Esophagus muscularis mucosa (tissue), 4 donors: ENCODE data around the gene CPNE5. TPM values are rescaled to one million over a fixed set of nuclear protein-coding genes. Genes with fewer than 3 reads are reported as not detected.
A peak's percentile ranks its signal among the peaks of the same experiment; 100 is the strongest.

Source experiments
- DNase-seq: peaks from one replicate; pipeline ENCODE4 v3.0.0-alpha.2; 2017; ENCODE audit errors: extremely low spot score
- H3K27ac ChIP-seq, 4 donors: fragments of 200-600 bp; sonication (generic); replicated peaks in 1 of 4; 1 replicate in 3 of 4; 2 replicates in 1 of 4; pipeline ENCODE4 v1.5.1; 2016 to 2019; ENCODE audit warnings: mild to moderate bottlenecking in 1 of 4
- H3K27me3 ChIP-seq, 4 donors: fragments of 200-600 bp; sonication (generic); one replicate each; pipeline versions ENCODE4 v1.5.1 to v1.6.0; 2016 to 2019
- H3K36me3 ChIP-seq, 4 donors: fragments of 200-600 bp; sonication (generic); one replicate each; pipeline ENCODE4 v1.5.1; 2016 to 2019
- H3K4me1 ChIP-seq, 4 donors: fragments of 200-600 bp; sonication (generic); one replicate each; pipeline ENCODE4 v1.5.1; 2016 to 2019
- H3K4me3 ChIP-seq, 4 donors: fragments of 200-600 bp; sonication (generic); 1 replicate in 2 of 4; 2 replicates in 2 of 4; pipeline ENCODE4 v1.5.1; 2016 to 2019; ENCODE audit warnings: mild to moderate bottlenecking in 4 of 4, moderate library complexity in 1 of 4
- H3K9me3 ChIP-seq, 4 donors: fragments of 200-600 bp; sonication (generic); 1 replicate in 3 of 4; 2 replicates in 1 of 4; pipeline ENCODE4 v1.5.1; 2016 to 2019
- EP300 ChIP-seq: sonication (generic); formaldehyde crosslinking; IDR thresholded peaks from one replicate; pipeline ENCODE4 v1.6.1; 2017; ENCODE audit warnings: antibody characterized with exemption
- POLR2A ChIP-seq: fragments of 450-650 bp; IDR thresholded peaks from one replicate; pipeline ENCODE4 v1.6.1; 2017; ENCODE audit warnings: antibody characterized with exemption, moderate library complexity, mild to moderate bottlenecking, low read depth
- POLR2AphosphoS5 ChIP-seq, 2 donors: sonication (generic); formaldehyde crosslinking; IDR thresholded peaks; one replicate each; pipeline ENCODE4 v1.6.1; 2017; ENCODE audit warnings: antibody characterized with exemption in 2 of 2
- WGBS: methylation state at CpG from one replicate; pipeline ENCODE4 v1.1.5; 2018; 5-methylcytosine and 5-hydroxymethylcytosine counted together
- intact Hi-C: fragments of 100-400 bp; cut with DNase I; formaldehyde crosslinking; loops from one replicate; pipeline ENCODE4 v1.15.1; 2023
- total RNA-seq, 4 donors: library from RNA; depleted of rRNA; stranded (reverse); fragments of >200 nt; gene quantifications; one replicate each; pipeline versions ENCODE4 v1.1.0 to v1.2.1, GENCODE V29; 2016
- TF ChIP-seq, protein P1 (sequence below), 3 experiments: fragments of 200-600 bp in 2 of 3; fragments of 450-650 bp in 1 of 3; sonication (generic) in 2 of 3; IDR thresholded peaks; one replicate each; pipeline ENCODE4 v1.5.1; 2017 to 2019; ENCODE audit warnings: antibody characterized with exemption in 3 of 3, mild to moderate bottlenecking in 2 of 3, moderate library complexity in 1 of 3

The CPNE5 gene
- total RNA-seq = 1 to 10 TPM; 2.1 to 4.6 (median 2.6) TPM

DNA sequence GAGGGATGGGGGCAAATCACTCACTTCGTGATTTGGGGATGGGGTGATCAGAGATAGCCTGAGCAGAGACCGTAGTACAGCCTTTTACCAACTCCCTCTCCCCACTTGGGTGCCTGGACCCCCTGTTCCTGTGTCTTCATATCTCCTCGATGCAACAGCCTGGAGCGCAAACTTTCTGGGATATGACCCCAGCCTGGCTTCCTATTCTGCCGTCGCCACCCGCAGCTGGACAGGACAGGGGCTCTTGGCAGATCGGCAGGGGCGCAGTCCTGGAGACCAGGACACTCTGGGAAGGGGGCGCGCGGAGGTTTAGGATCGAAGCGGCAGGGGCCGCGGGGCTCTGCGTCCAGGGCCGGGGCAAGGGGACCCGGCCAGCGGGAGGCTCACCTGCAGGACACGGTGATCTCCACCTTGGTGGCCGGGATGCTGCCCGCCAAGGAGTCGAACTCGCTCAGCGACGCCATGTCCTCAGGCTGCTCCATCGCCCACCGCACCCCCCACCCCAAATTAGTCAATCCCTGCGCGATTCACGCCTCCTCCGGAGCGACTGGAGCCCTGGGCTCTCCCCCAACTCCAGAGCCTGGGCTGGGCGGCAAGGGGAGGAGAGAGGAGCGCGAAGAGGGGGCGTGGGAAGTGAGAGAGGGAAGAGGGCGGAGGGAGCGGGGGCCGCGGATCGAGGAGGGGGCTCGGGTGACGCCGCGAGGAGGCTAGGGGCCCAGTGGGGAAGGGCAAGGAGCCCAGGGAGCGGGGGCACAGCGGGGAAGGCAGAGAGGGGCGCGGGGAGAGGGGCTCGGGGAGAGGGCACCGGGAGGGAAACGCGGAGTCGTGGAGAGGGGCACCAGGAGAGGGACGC is at the start of gene CPNE5:
Gene CPNE5, minus strand, starts transcription at position 549 of the 853 bp plus-strand sequence. Its CDS starts 67 bp downstream, at position 482.
- Histone ChIP-seq H3K36me3 (no peaks in the 10 kb centered on the region), H3K4me1 (peaks cover 24 to 33% (median 31%) of the 10 kb centered on the region in 4 donors), H3K27me3 (peaks cover 0 to 25% (median 0%) of the 10 kb centered on the region in 4 donors), H3K4me3 (peak within 1 kb of the TSS; percentile 58 to 67 (median 62)), H3K9me3 (no peaks in the 10 kb centered on the region), H3K27ac (peak within 1 kb of the TSS in 2 of 4 donors; percentile 55 to 61)
- no peak for DNase-seq
- intact Hi-C loops = no loop called here
- 13% methylated on average over 22 of the region's 57 CpGs for WGBS
- TF ChIP-seq POLR2A (no peak), POLR2AphosphoS5 (IDR thresholded peaks at IDR 0.05) (no peak), EP300 (no peak)
- TF ChIP-seq, protein P1, sequence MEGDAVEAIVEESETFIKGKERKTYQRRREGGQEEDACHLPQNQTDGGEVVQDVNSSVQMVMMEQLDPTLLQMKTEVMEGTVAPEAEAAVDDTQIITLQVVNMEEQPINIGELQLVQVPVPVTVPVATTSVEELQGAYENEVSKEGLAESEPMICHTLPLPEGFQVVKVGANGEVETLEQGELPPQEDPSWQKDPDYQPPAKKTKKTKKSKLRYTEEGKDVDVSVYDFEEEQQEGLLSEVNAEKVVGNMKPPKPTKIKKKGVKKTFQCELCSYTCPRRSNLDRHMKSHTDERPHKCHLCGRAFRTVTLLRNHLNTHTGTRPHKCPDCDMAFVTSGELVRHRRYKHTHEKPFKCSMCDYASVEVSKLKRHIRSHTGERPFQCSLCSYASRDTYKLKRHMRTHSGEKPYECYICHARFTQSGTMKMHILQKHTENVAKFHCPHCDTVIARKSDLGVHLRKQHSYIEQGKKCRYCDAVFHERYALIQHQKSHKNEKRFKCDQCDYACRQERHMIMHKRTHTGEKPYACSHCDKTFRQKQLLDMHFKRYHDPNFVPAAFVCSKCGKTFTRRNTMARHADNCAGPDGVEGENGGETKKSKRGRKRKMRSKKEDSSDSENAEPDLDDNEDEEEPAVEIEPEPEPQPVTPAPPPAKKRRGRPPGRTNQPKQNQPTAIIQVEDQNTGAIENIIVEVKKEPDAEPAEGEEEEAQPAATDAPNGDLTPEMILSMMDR (IDR thresholded peaks at IDR 0.05) = no peak

DNA sequence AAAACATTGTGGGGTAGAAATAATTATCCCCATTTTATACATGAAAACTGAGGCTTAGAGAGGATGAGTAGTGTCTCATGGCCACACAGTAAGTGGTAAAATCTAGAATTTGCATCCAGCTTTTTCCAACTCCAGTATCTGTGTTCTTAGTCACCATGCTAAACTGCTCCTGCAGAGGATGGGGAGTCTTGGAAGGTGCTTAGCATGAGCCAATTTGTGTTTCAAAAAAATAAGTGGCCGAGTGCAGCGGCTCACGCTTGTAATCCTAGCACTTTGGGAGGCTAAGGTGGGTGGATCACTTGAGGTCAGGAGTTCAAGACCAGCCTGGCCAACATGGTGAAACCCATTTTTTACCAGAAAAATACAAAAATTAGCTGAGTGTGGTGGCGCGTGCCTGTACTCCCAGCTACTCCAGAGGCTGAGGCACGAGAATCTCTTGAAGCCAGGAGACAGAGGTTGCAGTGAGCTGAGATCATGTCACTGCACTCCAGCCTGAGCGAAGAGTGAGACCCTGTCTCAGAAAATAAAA is 48.9 kb upstream of the CPNE5 start:
- DNase-seq = no peak
- H3K4me1 ChIP-seq = peaks cover 18 to 40% (median 36%) of the 10 kb centered on the region in 4 donors
- H3K4me3 ChIP-seq = no peak overlapping the region
- H3K27ac ChIP-seq = no peak overlapping the region
- intact Hi-C loops = loop anchor here (5.0 to 10.0 kb wide), 3 partner anchors 94 to 327 kb away; no protein-coding TSS in a partner anchor
- no peaks in the 10 kb centered on the region for H3K27me3 ChIP-seq
- H3K9me3 ChIP-seq = no peaks in the 10 kb centered on the region
- 98% methylated on average over 7 of the region's 7 CpGs for WGBS
- peaks cover 0 to 10% (median 3%) of the 10 kb centered on the region in 4 donors for H3K36me3 ChIP-seq
- TF ChIP-seq POLR2A = no peak
- no peak for TF ChIP-seq EP300
- TF ChIP-seq, protein P1 (IDR thresholded peaks at IDR 0.05) = no peak
- no peak for TF ChIP-seq POLR2AphosphoS5 (IDR thresholded peaks at IDR 0.05)

DNA sequence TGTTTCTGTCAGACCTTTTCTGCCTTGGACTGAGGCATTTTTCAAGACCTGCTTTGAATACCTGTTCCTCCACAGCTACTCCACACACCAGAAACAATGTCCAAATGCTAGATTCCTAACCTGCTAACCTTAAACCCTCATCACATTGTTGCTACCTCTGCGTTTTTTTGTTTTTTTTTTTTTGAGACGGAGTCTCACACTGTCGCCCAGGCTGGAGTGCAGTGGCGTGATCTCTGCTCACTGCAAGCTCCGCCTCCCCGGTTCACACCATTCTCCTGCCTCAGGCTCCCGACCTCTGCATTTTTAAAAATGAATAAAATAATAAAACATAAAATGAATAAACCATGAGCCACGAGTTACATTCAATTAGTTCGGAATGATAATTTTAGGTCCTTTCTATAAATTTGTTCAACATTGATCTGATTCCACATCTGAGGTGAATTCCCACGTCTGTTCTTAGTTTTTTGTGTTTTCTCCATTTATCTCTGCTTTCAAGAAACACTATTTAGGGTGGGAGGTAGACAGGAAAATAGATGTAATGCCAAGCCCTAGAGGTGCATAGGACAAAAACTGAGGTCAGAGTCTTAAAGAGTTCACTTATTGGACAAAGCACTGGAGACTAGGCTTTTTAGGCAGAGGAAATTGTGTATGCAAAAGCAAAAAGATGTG is 47.8 kb upstream of the CPNE5 start:
- H3K36me3 ChIP-seq = peaks cover 0 to 3% (median under 1%) of the 10 kb centered on the region in 4 donors
- WGBS = 73% methylated on average over 10 of the region's 10 CpGs
- peaks cover 18 to 40% (median 36%) of the 10 kb centered on the region in 4 donors for H3K4me1 ChIP-seq
- intact Hi-C loops = loop anchor here (5.0 to 10.0 kb wide), 3 partner anchors 95 to 328 kb away; no protein-coding TSS in a partner anchor
- H3K4me3 ChIP-seq = peak overlapping the region; percentile 71 to 88 (median 82)
- DNase-seq = no peak
- peak overlapping the region; percentile 86 to 89 (median 88) for H3K27ac ChIP-seq
- no peaks in the 10 kb centered on the region for H3K27me3 ChIP-seq
- TF ChIP-seq EP300 (no peak), POLR2A (no peak), POLR2AphosphoS5 (IDR thresholded peaks at IDR 0.05) (no peak)
- TF ChIP-seq, protein P1 (IDR thresholded peaks at IDR 0.05) = no peak
- no peaks in the 10 kb centered on the region for H3K9me3 ChIP-seq

DNA sequence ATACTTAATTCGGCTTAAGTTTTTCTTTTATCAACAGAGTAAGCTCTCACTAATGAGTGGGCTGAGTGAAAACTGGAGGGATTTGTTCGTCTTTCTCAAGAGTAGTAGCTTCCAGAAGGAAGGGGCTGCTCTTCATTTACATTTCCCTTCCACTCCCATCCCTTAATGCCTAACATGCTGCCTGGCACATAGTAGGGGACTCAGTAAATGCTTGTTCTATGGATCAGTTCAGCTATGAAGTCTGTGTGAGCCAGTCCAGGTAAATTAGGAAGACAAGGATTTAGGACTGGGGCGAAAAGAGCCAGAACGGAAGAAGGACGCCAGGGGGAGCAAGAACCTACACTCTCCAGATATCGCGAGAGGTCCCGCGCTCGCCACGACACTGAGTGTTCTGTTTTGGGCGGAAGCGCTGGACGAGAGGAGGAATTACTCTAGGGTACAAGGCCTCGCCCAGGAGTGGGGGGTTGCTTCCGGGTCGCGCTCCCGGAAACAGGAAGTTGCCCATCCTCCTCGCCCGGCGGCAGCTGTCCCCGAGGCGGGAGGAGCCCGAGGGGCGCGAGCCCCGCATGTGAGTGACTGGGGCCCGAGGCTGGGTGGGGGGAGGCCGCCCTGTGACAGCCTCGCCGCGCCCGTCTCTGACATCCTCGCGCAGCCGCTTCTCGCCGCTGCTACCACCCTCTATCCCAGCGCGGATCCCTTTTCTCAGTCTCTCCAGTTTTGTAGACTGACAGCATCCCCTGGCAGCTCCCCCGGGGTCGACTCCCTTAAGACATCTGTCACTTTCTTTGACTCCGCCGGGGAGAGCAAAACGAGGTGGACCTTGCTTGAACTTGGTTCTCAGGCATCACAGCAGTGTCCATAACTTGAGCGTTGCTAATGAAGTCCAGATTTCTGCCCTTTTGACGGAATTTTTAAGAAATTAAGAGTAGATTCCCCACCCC is 46.5 kb upstream of the CPNE5 start, which contains the start of gene C6orf89:
Gene C6orf89, plus strand, starts transcription at position 492 of the 941 bp plus-strand sequence. CDS start 13,493 bp downstream, outside the sequence.
- Histone ChIP-seq H3K27me3 (no peaks in the 10 kb centered on the region), H3K4me3 (peak within 1 kb of the TSS; percentile 71 to 88 (median 82)), H3K4me1 (peaks cover 18 to 40% (median 36%) of the 10 kb centered on the region in 4 donors), H3K27ac (peak within 1 kb of the TSS; percentile 86 to 89 (median 88)), H3K36me3 (no peaks in the 10 kb centered on the region), H3K9me3 (no peaks in the 10 kb centered on the region)
- intact Hi-C loops = loop anchor here (5.0 to 10.0 kb wide), 3 partner anchors 97 to 329 kb away; no protein-coding TSS in a partner anchor
- TF ChIP-seq EP300 (no peak), POLR2AphosphoS5 (IDR thresholded peaks at IDR 0.05) (peak; percentile 94 to 95), POLR2A (peak; percentile 78)
- TF ChIP-seq, protein P1 (IDR thresholded peaks at IDR 0.05) = peak; percentile 88 to 97 (median 90)
- 3% methylated on average over 36 of the region's 48 CpGs for WGBS
- peak; percentile 99 for DNase-seq
